ENCODE data around the gene PCCA.

DNA sequence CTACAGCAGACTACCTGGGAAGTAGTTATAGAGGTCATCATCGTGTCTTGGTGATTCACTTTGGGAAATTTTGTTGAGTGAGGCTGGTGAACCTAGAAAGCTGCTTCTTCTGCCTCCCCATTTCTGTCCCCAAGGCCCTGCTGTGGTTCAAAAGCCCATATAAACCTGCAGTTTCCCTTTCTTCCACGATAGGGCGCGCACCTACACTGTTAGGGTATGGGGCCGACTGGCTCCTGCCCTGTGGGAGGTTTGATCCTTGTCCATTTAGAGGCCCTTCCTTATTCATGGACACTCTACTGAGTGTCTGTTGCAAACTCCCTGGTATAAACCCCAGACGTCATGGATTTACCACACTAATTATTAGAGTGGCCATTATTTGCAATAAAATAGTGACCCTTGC is 307.9 kb downstream of the PCCA start:
- TF ChIP-seq, protein P1, sequence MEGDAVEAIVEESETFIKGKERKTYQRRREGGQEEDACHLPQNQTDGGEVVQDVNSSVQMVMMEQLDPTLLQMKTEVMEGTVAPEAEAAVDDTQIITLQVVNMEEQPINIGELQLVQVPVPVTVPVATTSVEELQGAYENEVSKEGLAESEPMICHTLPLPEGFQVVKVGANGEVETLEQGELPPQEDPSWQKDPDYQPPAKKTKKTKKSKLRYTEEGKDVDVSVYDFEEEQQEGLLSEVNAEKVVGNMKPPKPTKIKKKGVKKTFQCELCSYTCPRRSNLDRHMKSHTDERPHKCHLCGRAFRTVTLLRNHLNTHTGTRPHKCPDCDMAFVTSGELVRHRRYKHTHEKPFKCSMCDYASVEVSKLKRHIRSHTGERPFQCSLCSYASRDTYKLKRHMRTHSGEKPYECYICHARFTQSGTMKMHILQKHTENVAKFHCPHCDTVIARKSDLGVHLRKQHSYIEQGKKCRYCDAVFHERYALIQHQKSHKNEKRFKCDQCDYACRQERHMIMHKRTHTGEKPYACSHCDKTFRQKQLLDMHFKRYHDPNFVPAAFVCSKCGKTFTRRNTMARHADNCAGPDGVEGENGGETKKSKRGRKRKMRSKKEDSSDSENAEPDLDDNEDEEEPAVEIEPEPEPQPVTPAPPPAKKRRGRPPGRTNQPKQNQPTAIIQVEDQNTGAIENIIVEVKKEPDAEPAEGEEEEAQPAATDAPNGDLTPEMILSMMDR (IDR thresholded peaks at IDR 0.05; ENCODE audit: low read depth, low read length) = no peak
- TF ChIP-seq EZH2phosphoT487 (IDR thresholded peaks at IDR 0.05; ENCODE audit: low read depth) = no peak
